ENCODE data around the gene MYT1. TPM values are rescaled to one million over a fixed set of nuclear protein-coding genes. Genes with fewer than 3 reads are reported as not detected.
A peak's percentile ranks its signal among the peaks of the same experiment; 100 is the strongest.
"Not testable (repeated sequence)": the region's sequence is repeated elsewhere in the genome, so short reads cannot be mapped to it uniquely, and the experiment has no call there.

Gene MYT1
- total RNA-seq, 1 donor from 2014 or later = not detected

- Mint-ChIP-seq H3K4me1 (no peaks in the 10 kb centered on the region), H3K27me3 (peaks cover 7% of the 10 kb centered on the region), H3K4me3 (no peak overlapping the region), H3K36me3 (ENCODE audit: low read depth) (no peaks in the 10 kb centered on the region), H3K9me3 (no peaks in the 10 kb centered on the region), H3K27ac (no peak overlapping the region)
- DNase-seq = peak; percentile 56
- intact Hi-C loops (cut with micrococcal nuclease) = no loop called here
Observed at GRCh38 chr20:64131406-64131805, 32.8 kb upstream of the MYT1 start.

- H3K4me3 Mint-ChIP-seq = no peak overlapping the region
- H3K27me3 Mint-ChIP-seq = peaks cover 2% of the 10 kb centered on the region
- no peaks in the 10 kb centered on the region for H3K4me1 Mint-ChIP-seq
- no peaks in the 10 kb centered on the region for H3K9me3 Mint-ChIP-seq
- no peak overlapping the region for H3K27ac Mint-ChIP-seq
- no peaks in the 10 kb centered on the region for H3K36me3 Mint-ChIP-seq (ENCODE audit: low read depth)
- no peak for DNase-seq
- intact Hi-C loops (cut with micrococcal nuclease) = no loop called here
Observed at GRCh38 chr20:64133951-64134407, 30.3 kb upstream of the MYT1 start.

GRCh38 chr20:64134744-64135143 is 29.5 kb upstream of the MYT1 start:
- H3K4me3 Mint-ChIP-seq; H3K36me3 Mint-ChIP-seq (ENCODE audit: low read depth); intact Hi-C loops (cut with micrococcal nuclease); H3K9me3 Mint-ChIP-seq; H3K27ac Mint-ChIP-seq; DNase-seq; H3K4me1 Mint-ChIP-seq; H3K27me3 Mint-ChIP-seq: not testable (repeated sequence)

- intact Hi-C loops (cut with micrococcal nuclease) = no loop called here
- Mint-ChIP-seq H3K9me3 (no peaks in the 10 kb centered on the region), H3K4me3 (no peak overlapping the region), H3K4me1 (no peaks in the 10 kb centered on the region), H3K36me3 (ENCODE audit: low read depth) (no peaks in the 10 kb centered on the region), H3K27me3 (no peaks in the 10 kb centered on the region), H3K27ac (no peak overlapping the region)
- no peak for DNase-seq
Observed at GRCh38 chr20:64136004-64136710, 28.1 kb upstream of the MYT1 start.

GRCh38 chr20:64137598-64138031 is 26.6 kb upstream of the MYT1 start:
- no peak for DNase-seq
- Mint-ChIP-seq H3K4me3 (no peak overlapping the region), H3K4me1 (no peaks in the 10 kb centered on the region), H3K36me3 (ENCODE audit: low read depth) (no peaks in the 10 kb centered on the region), H3K27me3 (no peaks in the 10 kb centered on the region), H3K27ac (no peak overlapping the region), H3K9me3 (no peaks in the 10 kb centered on the region)
- intact Hi-C loops (cut with micrococcal nuclease) = no loop called here

GRCh38 chr20:64138276-64138815 is 25.9 kb upstream of the MYT1 start:
- Mint-ChIP-seq H3K4me1 (no peaks in the 10 kb centered on the region), H3K4me3 (no peak overlapping the region), H3K9me3 (no peaks in the 10 kb centered on the region), H3K36me3 (ENCODE audit: low read depth) (no peaks in the 10 kb centered on the region), H3K27ac (no peak overlapping the region), H3K27me3 (no peaks in the 10 kb centered on the region)
- intact Hi-C loops (cut with micrococcal nuclease) = no loop called here
- no peak for DNase-seq

- H3K27ac Mint-ChIP-seq = no peak overlapping the region
- H3K27me3 Mint-ChIP-seq = no peaks in the 10 kb centered on the region
- no peaks in the 10 kb centered on the region for H3K9me3 Mint-ChIP-seq
- no peak overlapping the region for H3K4me3 Mint-ChIP-seq
- H3K4me1 Mint-ChIP-seq = no peaks in the 10 kb centered on the region
- intact Hi-C loops (cut with micrococcal nuclease) = no loop called here
- H3K36me3 Mint-ChIP-seq (ENCODE audit: low read depth) = no peaks in the 10 kb centered on the region
- DNase-seq = no peak
Observed at GRCh38 chr20:64139199-64140060, 24.8 kb upstream of the MYT1 start.

- no peak for DNase-seq
- Mint-ChIP-seq H3K27me3 (no peaks in the 10 kb centered on the region), H3K4me1 (no peaks in the 10 kb centered on the region), H3K36me3 (ENCODE audit: low read depth) (no peaks in the 10 kb centered on the region), H3K4me3 (no peak overlapping the region), H3K9me3 (peaks cover 3% of the 10 kb centered on the region), H3K27ac (no peak overlapping the region)
- intact Hi-C loops (cut with micrococcal nuclease) = no loop called here
Observed at GRCh38 chr20:64140061-64140931, 24.0 kb upstream of the MYT1 start.

GRCh38 chr20:64140956-64141355 is 23.3 kb upstream of the MYT1 start:
- Mint-ChIP-seq H3K9me3 (peaks cover 3% of the 10 kb centered on the region), H3K4me1 (no peaks in the 10 kb centered on the region), H3K36me3 (ENCODE audit: low read depth) (no peaks in the 10 kb centered on the region), H3K4me3 (no peak overlapping the region), H3K27me3 (no peaks in the 10 kb centered on the region), H3K27ac (no peak overlapping the region)
- intact Hi-C loops (cut with micrococcal nuclease) = no loop called here
- DNase-seq = no peak

GRCh38 chr20:64142590-64142989 is 21.7 kb upstream of the MYT1 start:
- intact Hi-C loops (cut with micrococcal nuclease) = no loop called here
- no peaks in the 10 kb centered on the region for H3K27me3 Mint-ChIP-seq
- H3K27ac Mint-ChIP-seq = no peak overlapping the region
- H3K4me1 Mint-ChIP-seq = no peaks in the 10 kb centered on the region
- H3K9me3 Mint-ChIP-seq = peaks cover 3% of the 10 kb centered on the region
- no peaks in the 10 kb centered on the region for H3K36me3 Mint-ChIP-seq (ENCODE audit: low read depth)
- H3K4me3 Mint-ChIP-seq = no peak overlapping the region
- no peak for DNase-seq

GRCh38 chr20:64143018-64143801 is 21.0 kb upstream of the MYT1 start:
- intact Hi-C loops (cut with micrococcal nuclease) = no loop called here
- no peaks in the 10 kb centered on the region for H3K4me1 Mint-ChIP-seq
- peaks cover 3% of the 10 kb centered on the region for H3K9me3 Mint-ChIP-seq
- H3K4me3 Mint-ChIP-seq = no peak overlapping the region
- no peaks in the 10 kb centered on the region for H3K36me3 Mint-ChIP-seq (ENCODE audit: low read depth)
- H3K27me3 Mint-ChIP-seq = no peaks in the 10 kb centered on the region
- DNase-seq = no peak
- no peak overlapping the region for H3K27ac Mint-ChIP-seq

- H3K36me3 Mint-ChIP-seq (ENCODE audit: low read depth) = no peaks in the 10 kb centered on the region
- no peak for DNase-seq
- H3K4me3 Mint-ChIP-seq = no peak overlapping the region
- intact Hi-C loops (cut with micrococcal nuclease) = no loop called here
- no peak overlapping the region for H3K27ac Mint-ChIP-seq
- peaks cover 3% of the 10 kb centered on the region for H3K9me3 Mint-ChIP-seq
- no peaks in the 10 kb centered on the region for H3K27me3 Mint-ChIP-seq
- no peaks in the 10 kb centered on the region for H3K4me1 Mint-ChIP-seq
Observed at GRCh38 chr20:64144144-64144912, 19.9 kb upstream of the MYT1 start.
